HG03039 (cell line): ENCODE results near the gene SHC1.

Experiments used
- ATAC-seq: cut with Tn5 transposase; IDR thresholded peaks from one replicate; pipeline ENCODE4 v1.9.1; 2021; ENCODE audit warnings: mild to moderate bottlenecking, moderate library complexity; ENCODE audit not compliant: unreplicated experiment

SHC1 gene

GRCh38 chr1:154974808-154975408 is 4.4 kb upstream of the SHC1 start:
- ATAC-seq: peak; percentile 36

GRCh38 chr1:154974102-154974807 is 3.7 kb upstream of the SHC1 start, which contains the start of gene CKS1B:
CKS1B (plus strand) TSS chr1:154974681; CDS start chr1:154974746, 65 bp downstream.
- ATAC-seq: peak; percentile 68

- peak; percentile 22 for ATAC-seq
Measured at GRCh38 chr1:154973344-154974101, 3.0 kb upstream of the SHC1 start.

GRCh38 chr1:154972517-154973343 is 2.2 kb upstream of the SHC1 start:
- ATAC-seq: no peak

GRCh38 chr1:154972213-154972516 is 1.6 kb upstream of the SHC1 start:
- ATAC-seq: no peak

- no peak for ATAC-seq
Measured at GRCh38 chr1:154971341-154971998, 923 bp upstream of the SHC1 start.

GRCh38 chr1:154969860-154970452 is 591 bp downstream of the SHC1 start:
- no peak for ATAC-seq

- no peak for ATAC-seq
Measured at GRCh38 chr1:154969246-154969645, 1.3 kb downstream of the SHC1 start.

GRCh38 chr1:154968731-154969130 is 1.8 kb downstream of the SHC1 start:
- no peak for ATAC-seq

GRCh38 chr1:154967331-154967950 is 3.1 kb downstream of the SHC1 start:
- ATAC-seq: no peak

- ATAC-seq: no peak
Measured at GRCh38 chr1:154966111-154966510, 4.4 kb downstream of the SHC1 start.

GRCh38 chr1:154964359-154964758 is 6.2 kb downstream of the SHC1 start:
- no peak for ATAC-seq

- ATAC-seq: no peak
Measured at GRCh38 chr1:154963643-154964042, 6.9 kb downstream of the SHC1 start.

- ATAC-seq: no peak
Measured at GRCh38 chr1:154962795-154963330, 7.7 kb downstream of the SHC1 start.

- ATAC-seq: no peak
Measured at GRCh38 chr1:154962156-154962749, 8.3 kb downstream of the SHC1 start.

- peak; percentile 64 for ATAC-seq
Measured at GRCh38 chr1:154961207-154962155, 9.1 kb downstream of the SHC1 start, which contains the start of gene PYGO2. PYGO2 (minus strand) TSS chr1:154961782; CDS start chr1:154961576, 206 bp downstream.

GRCh38 chr1:154960446-154961136 is 10.0 kb downstream of the SHC1 start:
- no peak for ATAC-seq
